ENCODE measurements around the gene ZNF764. TPM values are rescaled to one million over a fixed set of nuclear protein-coding genes. Genes with fewer than 3 reads are reported as not detected.

ZNF764 gene
- total RNA-seq, 4 donors from 2014 or later: 5.5 to 10.5 (median 8.7) TPM

- no peak for DNase-seq (ENCODE audit: low spot score in 2 of 2)
- Histone ChIP-seq H3K4me1 (peaks cover 23% of the 10 kb centered on the region), H3K9me3 (no peaks in the 10 kb centered on the region), H3K27ac (peak overlapping the region; percentile 95), H3K4me3 (peak overlapping the region; percentile 83), H3K36me3 (peaks cover 25% of the 10 kb centered on the region), H3K27me3 (no peaks in the 10 kb centered on the region)
- TF ChIP-seq, protein P1, sequence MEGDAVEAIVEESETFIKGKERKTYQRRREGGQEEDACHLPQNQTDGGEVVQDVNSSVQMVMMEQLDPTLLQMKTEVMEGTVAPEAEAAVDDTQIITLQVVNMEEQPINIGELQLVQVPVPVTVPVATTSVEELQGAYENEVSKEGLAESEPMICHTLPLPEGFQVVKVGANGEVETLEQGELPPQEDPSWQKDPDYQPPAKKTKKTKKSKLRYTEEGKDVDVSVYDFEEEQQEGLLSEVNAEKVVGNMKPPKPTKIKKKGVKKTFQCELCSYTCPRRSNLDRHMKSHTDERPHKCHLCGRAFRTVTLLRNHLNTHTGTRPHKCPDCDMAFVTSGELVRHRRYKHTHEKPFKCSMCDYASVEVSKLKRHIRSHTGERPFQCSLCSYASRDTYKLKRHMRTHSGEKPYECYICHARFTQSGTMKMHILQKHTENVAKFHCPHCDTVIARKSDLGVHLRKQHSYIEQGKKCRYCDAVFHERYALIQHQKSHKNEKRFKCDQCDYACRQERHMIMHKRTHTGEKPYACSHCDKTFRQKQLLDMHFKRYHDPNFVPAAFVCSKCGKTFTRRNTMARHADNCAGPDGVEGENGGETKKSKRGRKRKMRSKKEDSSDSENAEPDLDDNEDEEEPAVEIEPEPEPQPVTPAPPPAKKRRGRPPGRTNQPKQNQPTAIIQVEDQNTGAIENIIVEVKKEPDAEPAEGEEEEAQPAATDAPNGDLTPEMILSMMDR (IDR thresholded peaks at IDR 0.05): no peak
- peak in 1 of 3 donors; percentile 55 for TF ChIP-seq POLR2AphosphoS5 (IDR thresholded peaks at IDR 0.05)
- WGBS: 5% methylated on average over 18 of the region's 18 CpGs
These were observed 22.9 kb downstream of the ZNF764 start for GRCh38 chr16:30535106-30535776.

DNA sequence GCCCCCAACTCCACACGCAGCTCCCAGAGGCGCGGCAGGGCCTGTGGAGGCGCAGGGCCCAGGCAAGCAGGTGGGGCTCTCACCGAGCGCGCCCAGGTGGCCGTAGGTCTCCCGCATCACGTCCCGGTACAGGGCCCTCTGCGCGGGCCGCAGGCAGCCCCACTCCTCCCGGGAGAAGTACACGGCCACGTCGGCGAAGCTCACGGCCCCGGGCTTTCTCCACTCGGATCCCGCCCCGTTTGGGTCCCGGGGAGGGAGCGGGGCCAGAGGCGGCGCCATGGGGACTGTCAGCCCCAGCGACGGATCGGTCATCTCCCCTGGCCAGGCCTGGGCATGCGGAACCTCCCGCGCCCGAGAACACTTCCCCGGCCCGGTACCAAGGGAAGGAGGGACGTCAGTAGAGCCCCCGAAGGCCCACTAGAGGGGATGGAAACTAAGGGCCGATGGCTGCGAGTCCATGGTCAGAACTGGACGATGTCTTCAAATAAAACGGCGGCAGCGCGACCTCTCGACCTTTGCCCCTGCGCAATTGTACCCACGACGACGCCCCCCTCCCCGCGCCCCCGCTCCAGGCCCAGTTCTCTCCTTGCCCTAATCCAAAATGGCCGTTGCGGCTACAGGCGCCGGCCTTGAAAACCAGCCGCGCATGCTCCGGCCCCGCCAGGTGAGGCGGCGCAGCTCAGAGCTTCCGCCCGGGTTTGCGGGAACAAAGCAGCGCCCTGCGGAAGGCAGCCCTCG, 23.6 kb downstream of the ZNF764 start, which contains the start of gene ZNF747:
TSS of gene ZNF747 (minus strand) at position 491 of the 738 bp plus-strand sequence. CDS start at position 312, 179 bp downstream.
- Histone ChIP-seq H3K27ac (peak within 1 kb of the TSS; percentile 95), H3K27me3 (no peaks in the 10 kb centered on the region), H3K36me3 (peaks cover 25% of the 10 kb centered on the region), H3K4me3 (peak within 1 kb of the TSS; percentile 83), H3K4me1 (peaks cover 26% of the 10 kb centered on the region), H3K9me3 (no peaks in the 10 kb centered on the region)
- TF ChIP-seq, protein P1 (IDR thresholded peaks at IDR 0.05): no peak
- TF ChIP-seq POLR2A (IDR thresholded peaks at IDR 0.05): peak in 1 of 2 donors; percentile 67
- no peak for TF ChIP-seq EP300 (IDR thresholded peaks at IDR 0.05)
- peak in 2 of 3 donors; percentile 68 to 86 for TF ChIP-seq POLR2AphosphoS5 (IDR thresholded peaks at IDR 0.05)
- DNase-seq (ENCODE audit: low spot score in 2 of 2): peak; percentile 94 to 96
- WGBS: under 1% methylated on average over 34 of the region's 70 CpGs

DNA sequence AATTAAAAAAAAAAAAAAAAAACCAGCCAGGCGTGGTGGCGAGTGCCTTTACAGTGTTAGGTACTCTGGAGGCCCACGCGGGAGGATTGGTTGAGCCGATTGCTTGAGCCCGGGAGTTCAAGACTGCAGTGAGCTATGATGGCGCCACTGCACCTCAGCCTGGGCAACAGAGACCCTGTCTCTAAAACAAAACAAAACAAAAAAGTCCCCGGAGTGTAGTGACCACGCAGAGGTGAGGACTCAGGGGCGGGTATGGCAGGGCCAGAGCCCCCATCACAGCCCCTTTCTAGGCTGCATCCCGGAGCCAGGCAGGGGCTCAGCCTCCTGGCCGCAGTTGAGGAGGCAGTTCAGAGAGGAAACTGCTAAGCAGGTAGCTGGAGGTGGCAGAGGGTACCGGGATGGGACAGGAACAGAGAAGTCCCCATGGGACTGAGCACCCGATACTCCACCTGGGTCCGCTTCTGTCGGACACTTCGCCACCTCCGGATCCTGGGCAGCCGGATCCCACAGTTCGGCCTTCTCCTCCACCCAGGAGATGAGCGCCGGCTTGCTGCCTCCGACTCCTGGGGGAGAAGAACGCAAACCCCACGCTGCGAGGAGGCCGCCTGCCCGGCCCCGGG, 24.3 kb downstream of the ZNF764 start:
- Histone ChIP-seq H3K4me3 (peak overlapping the region; percentile 83), H3K4me1 (peaks cover 32% of the 10 kb centered on the region), H3K36me3 (peaks cover 25% of the 10 kb centered on the region), H3K9me3 (no peaks in the 10 kb centered on the region), H3K27me3 (no peaks in the 10 kb centered on the region), H3K27ac (peak overlapping the region; percentile 95)
- TF ChIP-seq EP300 (IDR thresholded peaks at IDR 0.05): no peak
- TF ChIP-seq POLR2AphosphoS5 (IDR thresholded peaks at IDR 0.05): no peak
- TF ChIP-seq POLR2A (IDR thresholded peaks at IDR 0.05): no peak
- TF ChIP-seq, protein P1 (IDR thresholded peaks at IDR 0.05): no peak
- DNase-seq (ENCODE audit: low spot score in 2 of 2): no peak
- 24% methylated on average over 16 of the region's 29 CpGs for WGBS

GRCh38 chr16:30533146-30533522, 25.0 kb downstream of the ZNF764 start:
- H3K36me3 ChIP-seq: peaks cover 25% of the 10 kb centered on the region
- H3K4me3 ChIP-seq: no peak overlapping the region
- TF ChIP-seq POLR2AphosphoS5 (IDR thresholded peaks at IDR 0.05) (no peak), EP300 (IDR thresholded peaks at IDR 0.05) (no peak), POLR2A (IDR thresholded peaks at IDR 0.05) (no peak)
- TF ChIP-seq, protein P1 (IDR thresholded peaks at IDR 0.05): no peak
- H3K4me1 ChIP-seq: peaks cover 40% of the 10 kb centered on the region
- H3K27ac ChIP-seq: no peak overlapping the region
- no peaks in the 10 kb centered on the region for H3K27me3 ChIP-seq
- no peaks in the 10 kb centered on the region for H3K9me3 ChIP-seq
- WGBS: 72% methylated on average over 11 of the region's 11 CpGs
- no peak for DNase-seq (ENCODE audit: low spot score in 2 of 2)
